GM12878 (cell line): ENCODE data around the gene S100G. TPM values are rescaled to one million over a fixed set of nuclear protein-coding genes. Genes with fewer than 3 reads are reported as not detected.

ENCODE experiments used
- ATAC-seq: fragments of 200-7000 bp; cut with Tn5 transposase; 3 replicates; pipeline ENCODE4 v1.9.1; 2020; ENCODE audit warnings: mild to moderate bottlenecking, moderate library complexity
- BruUV-seq: library from RNA; stranded (reverse); fragments of 400-500 nt; replicated peaks from 2 replicates; lab custom pipeline; 2021; lab: Mats Ljungman, UMichigan
- CTCF ChIA-PET: fragments of 300-600 bp; sonication (Branson Sonifier 250); formaldehyde crosslinking; extraction: SDS; loops from one replicate; lab custom pipeline; 2021; ENCODE audit warnings: inconsistent platforms; lab: Yijun Ruan, JAX
- POLR2A ChIA-PET: fragments of 350-600 bp; formaldehyde crosslinking; extraction: SDS; loops from one replicate; lab custom pipeline; 2021; ENCODE audit warnings: inconsistent platforms; lab: Charles Lee
- RAD21 ChIA-PET: fragments of 300-600 bp; sonication (Branson Sonifier 250); formaldehyde crosslinking; loops from one replicate; lab custom pipeline; 2023; ENCODE audit warnings: antibody characterized with exemption; ENCODE audit not compliant: unreplicated experiment; lab: Charles Lee
- SMC1A ChIA-PET: fragments of 300-600 bp; sonication (Branson Sonifier 250); formaldehyde crosslinking; loops from one replicate; lab custom pipeline; 2023; ENCODE audit not compliant: unreplicated experiment, uncharacterized antibody; lab: Charles Lee
- DNase-seq: peaks from one replicate; pipeline ENCODE4 v3.0.0-alpha.2; 2011; ENCODE audit warnings: low read depth, low spot score
- FAIRE-seq: peaks from 3 replicates; lab custom pipeline; 2011; peaks lifted over from hg19 to GRCh38; lab: Jason Lieb, UNC
- H2AFZ ChIP-seq: 2 replicates; pipeline ENCODE4 v1.6.0; 2011; ENCODE audit warnings: low read depth, low read length, control low read depth; ENCODE audit not compliant: control insufficient read depth
- H3K27ac ChIP-seq: 2 replicates; pipeline ENCODE4 v1.5.1; 2011; ENCODE audit warnings: control low read depth; ENCODE audit not compliant: control insufficient read depth, insufficient read depth
- H3K27me3 ChIP-seq, 2 experiments: replicated peaks in 1 of 2; 2 replicates each; pipeline versions ENCODE4 v1.6.0 to v1.6.1; 2011; ENCODE audit warnings: low read length in 1 of 2; ENCODE audit not compliant: control insufficient read depth in 2 of 2, insufficient read depth in 2 of 2
- H3K36me3 ChIP-seq, 2 experiments: 2 replicates each; pipeline ENCODE4 v1.5.1; 2011; ENCODE audit warnings: low read length in 1 of 2; ENCODE audit not compliant: control insufficient read depth in 2 of 2, insufficient read depth in 2 of 2
- H3K4me1 ChIP-seq: 2 replicates; pipeline ENCODE4 v1.6.1; 2011; ENCODE audit warnings: mild to moderate bottlenecking, low read length, moderate library complexity, mixed read lengths; ENCODE audit not compliant: control insufficient read depth, insufficient read depth
- H3K4me2 ChIP-seq: 2 replicates; pipeline ENCODE4 v1.6.0; 2011; ENCODE audit warnings: control low read depth; ENCODE audit not compliant: control insufficient read depth, insufficient read depth
- H3K4me3 ChIP-seq: fragments of 200-600 bp; sonication (generic); 2 replicates; pipeline ENCODE4 v1.5.1; 2016
- H3K79me2 ChIP-seq: 2 replicates; pipeline ENCODE4 v1.6.0; 2011; ENCODE audit warnings: low read length; ENCODE audit not compliant: control insufficient read depth, insufficient read depth
- H3K9ac ChIP-seq: 2 replicates; pipeline ENCODE4 v1.8.0; 2011; ENCODE audit warnings: low read length, control low read depth, mixed read lengths; ENCODE audit not compliant: control insufficient read depth, insufficient read depth
- H3K9me3 ChIP-seq: replicated peaks from 3 replicates; pipeline ENCODE4 v1.5.1; 2011; ENCODE audit warnings: mild to moderate bottlenecking, low read length; ENCODE audit not compliant: control insufficient read depth, insufficient read depth
- H4K20me1 ChIP-seq: 2 replicates; pipeline ENCODE4 v1.6.0; 2011; ENCODE audit not compliant: control insufficient read depth, insufficient read depth
- CHD2 ChIP-seq: IDR thresholded peaks from 2 replicates; pipeline ENCODE4 v1.6.1; 2011; ENCODE audit warnings: low read depth, low read length, improper control_type of control experiment, borderline replicate concordance
- GABPA ChIP-seq: IDR thresholded peaks from 2 replicates; pipeline ENCODE4 v1.6.1; 2014; ENCODE audit warnings: antibody characterized with exemption, low read depth, mild to moderate bottlenecking, inconsistent platforms
- NRF1 ChIP-seq: conservative IDR thresholded peaks from 2 replicates; pipeline ENCODE4 v1.6.1; 2011; ENCODE audit warnings: mild to moderate bottlenecking, low read depth, low read length, improper control_type of control experiment
- PML ChIP-seq: IDR thresholded peaks from 2 replicates; pipeline ENCODE4 v1.6.1; 2012; ENCODE audit warnings: low read length, inconsistent platforms
- POLR2AphosphoS5 ChIP-seq: IDR thresholded peaks from 2 replicates; pipeline ENCODE4 v1.6.1; 2011; ENCODE audit warnings: mild to moderate bottlenecking, low read length, inconsistent platforms
- SRF ChIP-seq, 2 experiments: IDR thresholded peaks; 2 replicates each; pipeline ENCODE4 v1.6.1; 2011; ENCODE audit warnings: low read depth in 2 of 2, low read length in 2 of 2, mild to moderate bottlenecking in 1 of 2, moderate library complexity in 1 of 2
- ZBED1 ChIP-seq: IDR thresholded peaks from 2 replicates; pipeline ENCODE4 v1.6.1; 2016; ENCODE audit warnings: borderline replicate concordance
- WGBS: methylation state at CpG from one replicate; pipeline ENCODE4 v1.1.6; 2016; ENCODE audit warnings: low lambda C conversion rate; ENCODE audit not compliant: insufficient replicate concordance, insufficient coverage; ENCODE audit errors: missing lambda C conversion rate; 5-methylcytosine and 5-hydroxymethylcytosine counted together
- in situ Hi-C: fragments of 300-500 bp; cut with MboI; formaldehyde crosslinking; loops from 9 replicates; pipeline ENCODE4 v1.14.3; 2018; ENCODE audit warnings: mixed read lengths
- intact Hi-C: fragments of 100-400 bp; cut with micrococcal nuclease; formaldehyde crosslinking; loops from one replicate; pipeline ENCODE4 v1.14.2; 2022; ENCODE audit not compliant: unreplicated experiment
- polyA plus RNA-seq, 11 experiments: library from polyadenylated mRNA; depleted of rRNA in 4 of 11; unstranded in 6 of 11; stranded (reverse) in 5 of 11; fragments of >200 nt; fragmentation: Nextera tagmentation in 4 of 11; fragmentation: Illumina TruSeq in 1 of 11; extraction: Ambion mirVana in 4 of 11; extraction: Trizol in 1 of 11; gene quantifications; 1 replicate in 1 of 11; 2 replicates in 10 of 11; pipeline versions ENCODE4 v1.2.1 to v1.2.3, GENCODE V29; 2011 to 2016; ENCODE audit warnings: inconsistent platforms in 2 of 11, missing spikeins in 2 of 11, low read depth in 1 of 11
- total RNA-seq, 4 experiments: library from RNA; depleted of rRNA in 3 of 4; stranded (reverse); fragments of >200 nt in 3 of 4; fragmentation: Illumina TruSeq in 1 of 4; extraction: Trizol in 1 of 4; gene quantifications; 2 replicates each; pipeline versions ENCODE4 v1.2.1 to v1.2.3, GENCODE V29; 2013 to 2021
- TF ChIP-seq, protein P1 (sequence below): IDR thresholded peaks from 2 replicates; pipeline ENCODE4 v1.6.1; 2011; ENCODE audit warnings: borderline replicate concordance, low read depth, mild to moderate bottlenecking, moderate library complexity, mixed read lengths, low read length; ENCODE audit not compliant: insufficient read depth; ENCODE audit errors: extremely low read length
- TF ChIP-seq, protein P2 (sequence below): IDR thresholded peaks from 2 replicates; pipeline ENCODE4 v1.6.1; 2012; ENCODE audit warnings: low read depth, low read length, improper control_type of control experiment

The S100G gene
- total and polyA plus RNA-seq, 10 of the 15 experiments (the other 5 are each of a cell fraction or from before 2014, with no cell fraction given), result not detected

DNA sequence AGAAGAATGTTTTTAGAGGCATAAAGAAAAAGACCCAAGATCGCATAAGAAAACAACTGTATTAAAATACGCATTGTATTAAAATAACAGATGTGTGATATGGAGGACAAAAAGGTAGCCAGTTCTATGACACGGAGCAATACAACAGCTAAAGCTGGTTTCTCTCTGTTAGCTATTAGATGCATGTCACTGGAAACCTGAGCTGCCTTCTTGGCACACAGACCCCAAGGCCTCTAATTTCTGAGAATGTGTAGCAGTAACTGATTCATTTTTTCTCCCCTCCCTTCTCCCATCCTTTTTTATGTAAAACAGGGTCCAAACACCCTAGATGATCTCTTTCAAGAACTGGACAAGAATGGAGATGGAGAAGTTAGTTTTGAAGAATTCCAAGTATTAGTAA is 4.1 kb downstream of the S100G start:
- POLR2A ChIA-PET, result no interaction called here
- H3K79me2 ChIP-seq, result no peaks in the 10 kb centered on the region
- no peaks in the 10 kb centered on the region for H3K9me3 ChIP-seq
- ATAC-seq, result no peak
- in situ Hi-C loops, result no loop called here
- no peak for TF ChIP-seq POLR2AphosphoS5
- TF ChIP-seq NRF1, result no peak
- TF ChIP-seq, protein P1, sequence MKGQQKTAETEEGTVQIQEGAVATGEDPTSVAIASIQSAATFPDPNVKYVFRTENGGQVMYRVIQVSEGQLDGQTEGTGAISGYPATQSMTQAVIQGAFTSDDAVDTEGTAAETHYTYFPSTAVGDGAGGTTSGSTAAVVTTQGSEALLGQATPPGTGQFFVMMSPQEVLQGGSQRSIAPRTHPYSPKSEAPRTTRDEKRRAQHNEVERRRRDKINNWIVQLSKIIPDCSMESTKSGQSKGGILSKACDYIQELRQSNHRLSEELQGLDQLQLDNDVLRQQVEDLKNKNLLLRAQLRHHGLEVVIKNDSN, result no peak
- TF ChIP-seq ZBED1, result no peak
- TF ChIP-seq CHD2, result no peak
- TF ChIP-seq PML, result no peak
- no peak for TF ChIP-seq SRF (IDR thresholded peaks at IDR 0.05; ENCODE audit: low read depth in 2 of 2, low read length in 2 of 2)
- TF ChIP-seq, protein P2, sequence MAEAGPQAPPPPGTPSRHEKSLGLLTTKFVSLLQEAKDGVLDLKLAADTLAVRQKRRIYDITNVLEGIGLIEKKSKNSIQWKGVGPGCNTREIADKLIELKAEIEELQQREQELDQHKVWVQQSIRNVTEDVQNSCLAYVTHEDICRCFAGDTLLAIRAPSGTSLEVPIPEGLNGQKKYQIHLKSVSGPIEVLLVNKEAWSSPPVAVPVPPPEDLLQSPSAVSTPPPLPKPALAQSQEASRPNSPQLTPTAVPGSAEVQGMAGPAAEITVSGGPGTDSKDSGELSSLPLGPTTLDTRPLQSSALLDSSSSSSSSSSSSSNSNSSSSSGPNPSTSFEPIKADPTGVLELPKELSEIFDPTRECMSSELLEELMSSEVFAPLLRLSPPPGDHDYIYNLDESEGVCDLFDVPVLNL, result no peak
- TF ChIP-seq GABPA, result no peak
- TF ChIP-seq, all 136 proteins: peak for 0
- ChIA-PET CTCF (interaction anchor here (0.5 kb wide), 1 partner anchor 43 kb away, joined by 3 read pairs; no protein-coding TSS in a partner anchor), RAD21 (no interaction called here), SMC1A (no interaction called here)
- no peak overlapping the region for H3K4me2 ChIP-seq
- intact Hi-C loops, result no loop called here
- H3K27ac ChIP-seq, result no peak overlapping the region
- no peak for FAIRE-seq
- BruUV-seq, result no TSS peak
- 89% methylated on average over 3 of the region's 3 CpGs for WGBS
- no peak overlapping the region for H3K9ac ChIP-seq
- H3K4me3 ChIP-seq, result no peak overlapping the region
- DNase-seq, result no peak
- H3K36me3 ChIP-seq, result no peaks in the 10 kb centered on the region
- H4K20me1 ChIP-seq, result no peaks in the 10 kb centered on the region
- no peaks in the 10 kb centered on the region for H3K4me1 ChIP-seq
- H2AFZ ChIP-seq, result no peak overlapping the region
- no peaks in the 10 kb centered on the region for H3K27me3 ChIP-seq
